ENCODE data around the gene SIN3B.

SIN3B gene

GRCh38 chr19:16887353-16888265 lies 58.4 kb downstream of the SIN3B start:
- ATAC-seq (ENCODE audit: low read depth): no peak
- Histone ChIP-seq H3K27me3 (ENCODE audit: insufficient read depth, poor library complexity, severe bottlenecking) (no peaks in the 10 kb centered on the region), H3K36me3 (ENCODE audit: low read depth) (no peaks in the 10 kb centered on the region), H3K27ac (ENCODE audit: poor library complexity, severe bottlenecking) (no peak overlapping the region), H3K4me3 (ENCODE audit: severe bottlenecking) (no peak overlapping the region), H3K9me3 (ENCODE audit: severe bottlenecking) (peaks cover under 1% of the 10 kb centered on the region), H3K4me1 (ENCODE audit: insufficient read depth, poor library complexity, severe bottlenecking) (peaks cover 13% of the 10 kb centered on the region)
- no peak for DNase-seq (ENCODE audit: low spot score)
- no peak for TF ChIP-seq CTCF (IDR thresholded peaks at IDR 0.05; ENCODE audit: poor library complexity, severe bottlenecking)

DNA sequence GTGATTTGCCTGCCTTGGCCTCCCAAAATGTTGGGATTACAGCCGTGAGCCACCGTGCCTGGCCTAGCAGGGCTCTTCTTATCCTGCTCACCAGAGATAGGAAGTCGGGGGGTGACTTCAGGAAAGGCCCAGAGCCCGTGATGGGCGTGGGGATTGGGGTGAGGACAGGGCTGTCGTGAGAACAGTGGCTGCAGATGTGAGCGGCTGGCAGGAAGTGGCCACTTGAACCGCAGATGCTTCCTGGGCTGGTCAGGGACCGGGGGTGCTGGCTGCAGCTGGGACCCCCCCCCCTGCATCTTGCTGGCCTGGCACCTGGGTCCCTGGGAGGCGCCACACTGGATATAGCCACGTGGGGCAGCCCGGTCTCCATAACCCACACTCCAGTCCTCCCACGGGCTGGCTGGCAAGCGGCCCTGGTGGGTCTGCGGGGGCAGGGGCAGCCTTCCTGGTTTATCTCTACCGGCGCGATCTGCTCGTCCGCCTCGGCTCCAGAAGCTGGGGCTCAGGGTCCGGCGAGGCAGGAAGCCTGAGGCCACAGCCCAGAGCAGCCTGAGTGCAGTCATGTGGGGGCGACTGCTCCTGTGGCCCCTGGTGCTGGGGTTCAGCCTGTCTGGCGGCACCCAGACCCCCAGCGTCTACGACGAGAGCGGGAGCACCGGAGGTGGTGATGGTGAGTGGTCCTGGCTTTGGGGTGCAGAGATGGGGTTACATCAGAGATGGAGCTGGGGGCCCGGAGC lies 59.6 kb downstream of the SIN3B start, which contains the start of gene F2RL3:
F2RL3 (plus strand) TSS at position 371 of the 737 bp plus-strand sequence; CDS start at position 562, 191 bp downstream.
- DNase-seq (ENCODE audit: low spot score) (no peak), ATAC-seq (ENCODE audit: low read depth) (no peak)
- H3K27ac ChIP-seq (ENCODE audit: poor library complexity, severe bottlenecking): no peak within 1 kb of the TSS
- H3K4me3 ChIP-seq (ENCODE audit: severe bottlenecking): no peak within 1 kb of the TSS
- TF ChIP-seq CTCF (IDR thresholded peaks at IDR 0.05; ENCODE audit: poor library complexity, severe bottlenecking): no peak
- no peaks in the 10 kb centered on the region for H3K27me3 ChIP-seq (ENCODE audit: insufficient read depth, poor library complexity, severe bottlenecking)
- H3K4me1 ChIP-seq (ENCODE audit: insufficient read depth, poor library complexity, severe bottlenecking): peaks cover 2% of the 10 kb centered on the region
- H3K36me3 ChIP-seq (ENCODE audit: low read depth): no peaks in the 10 kb centered on the region
- H3K9me3 ChIP-seq (ENCODE audit: severe bottlenecking): no peaks in the 10 kb centered on the region

GRCh38 chr19:16889366-16889882 lies 60.2 kb downstream of the SIN3B start:
- ATAC-seq (ENCODE audit: low read depth): no peak
- no peak for TF ChIP-seq CTCF (IDR thresholded peaks at IDR 0.05; ENCODE audit: poor library complexity, severe bottlenecking)
- Histone ChIP-seq H3K4me3 (ENCODE audit: severe bottlenecking) (no peak overlapping the region), H3K4me1 (ENCODE audit: insufficient read depth, poor library complexity, severe bottlenecking) (no peaks in the 10 kb centered on the region), H3K36me3 (ENCODE audit: low read depth) (no peaks in the 10 kb centered on the region), H3K27me3 (ENCODE audit: insufficient read depth, poor library complexity, severe bottlenecking) (no peaks in the 10 kb centered on the region), H3K9me3 (ENCODE audit: severe bottlenecking) (no peaks in the 10 kb centered on the region), H3K27ac (ENCODE audit: poor library complexity, severe bottlenecking) (no peak overlapping the region)
- DNase-seq (ENCODE audit: low spot score): no peak

DNA sequence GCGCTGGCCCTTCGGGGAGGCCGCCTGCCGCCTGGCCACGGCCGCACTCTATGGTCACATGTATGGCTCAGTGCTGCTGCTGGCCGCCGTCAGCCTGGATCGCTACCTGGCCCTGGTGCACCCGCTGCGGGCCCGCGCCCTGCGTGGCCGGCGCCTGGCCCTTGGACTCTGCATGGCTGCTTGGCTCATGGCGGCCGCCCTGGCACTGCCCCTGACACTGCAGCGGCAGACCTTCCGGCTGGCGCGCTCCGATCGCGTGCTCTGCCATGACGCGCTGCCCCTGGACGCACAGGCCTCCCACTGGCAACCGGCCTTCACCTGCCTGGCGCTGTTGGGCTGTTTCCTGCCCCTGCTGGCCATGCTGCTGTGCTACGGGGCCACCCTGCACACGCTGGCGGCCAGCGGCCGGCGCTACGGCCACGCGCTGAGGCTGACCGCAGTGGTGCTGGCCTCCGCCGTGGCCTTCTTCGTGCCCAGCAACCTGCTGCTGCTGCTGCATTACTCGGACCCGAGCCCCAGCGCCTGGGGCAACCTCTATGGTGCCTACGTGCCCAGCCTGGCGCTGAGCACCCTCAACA lies 60.8 kb downstream of the SIN3B start:
- no peak for TF ChIP-seq CTCF (IDR thresholded peaks at IDR 0.05; ENCODE audit: poor library complexity, severe bottlenecking)
- Histone ChIP-seq H3K9me3 (ENCODE audit: severe bottlenecking) (no peaks in the 10 kb centered on the region), H3K4me3 (ENCODE audit: severe bottlenecking) (no peak overlapping the region), H3K27ac (ENCODE audit: poor library complexity, severe bottlenecking) (no peak overlapping the region), H3K27me3 (ENCODE audit: insufficient read depth, poor library complexity, severe bottlenecking) (no peaks in the 10 kb centered on the region), H3K4me1 (ENCODE audit: insufficient read depth, poor library complexity, severe bottlenecking) (no peaks in the 10 kb centered on the region), H3K36me3 (ENCODE audit: low read depth) (no peaks in the 10 kb centered on the region)
- ATAC-seq (ENCODE audit: low read depth): no peak
- no peak for DNase-seq (ENCODE audit: low spot score)

Measured in RWPE2 (cell line).